ENCODE results near the gene MYPOP. TPM values are rescaled to one million over a fixed set of nuclear protein-coding genes. Genes with fewer than 3 reads are reported as not detected.

Gene MYPOP
- total and polyA plus RNA-seq, 2 of the 13 experiments (the other 11 are each of a cell fraction or from before 2014, with no cell fraction given) = 2.3 to 2.7 TPM

DNA sequence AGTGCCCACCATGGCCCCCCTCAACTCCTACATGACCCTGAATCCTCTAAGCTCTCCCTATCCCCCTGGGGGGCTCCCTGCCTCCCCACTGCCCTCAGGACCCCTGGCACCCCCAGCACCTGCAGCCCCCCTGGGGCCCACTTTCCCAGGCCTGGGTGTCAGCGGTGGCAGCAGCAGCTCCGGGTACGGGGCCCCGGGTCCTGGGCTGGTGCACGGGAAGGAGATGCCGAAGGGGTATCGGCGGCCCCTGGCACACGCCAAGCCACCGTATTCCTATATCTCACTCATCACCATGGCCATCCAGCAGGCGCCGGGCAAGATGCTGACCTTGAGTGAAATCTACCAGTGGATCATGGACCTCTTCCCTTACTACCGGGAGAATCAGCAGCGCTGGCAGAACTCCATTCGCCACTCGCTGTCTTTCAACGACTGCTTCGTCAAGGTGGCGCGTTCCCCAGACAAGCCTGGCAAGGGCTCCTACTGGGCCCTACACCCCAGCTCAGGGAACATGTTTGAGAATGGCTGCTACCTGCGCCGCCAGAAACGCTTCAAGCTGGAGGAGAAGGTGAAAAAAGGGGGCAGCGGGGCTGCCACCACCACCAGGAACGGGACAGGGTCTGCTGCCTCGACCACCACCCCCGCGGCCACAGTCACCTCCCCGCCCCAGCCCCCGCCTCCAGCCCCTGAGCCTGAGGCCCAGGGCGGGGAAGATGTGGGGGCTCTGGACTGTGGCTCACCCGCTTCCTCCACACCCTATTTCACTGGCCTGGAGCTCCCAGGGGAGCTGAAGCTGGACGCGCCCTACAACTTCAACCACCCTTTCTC lies 30.1 kb downstream of the MYPOP start (continued):
- TF ChIP-seq NFRKB (IDR thresholded peaks at IDR 0.05) = no peak
- no peak for TF ChIP-seq YY1 (IDR thresholded peaks at IDR 0.05; ENCODE audit: insufficient read depth, insufficient replicate concordance, low read depth, low read length)
- no peak for TF ChIP-seq ZNF333 (CRISPR knock-in tag; IDR thresholded peaks at IDR 0.05; ENCODE audit: borderline replicate concordance)
- TF ChIP-seq POLR2A (IDR thresholded peaks at IDR 0.05; ENCODE audit: insufficient read depth in 1 of 2, low read depth in 2 of 2, low read length in 2 of 2) = peak in 1 of 2 experiments; percentile 14; a peak in 1 of 4 replicates
- peak; percentile 44 for TF ChIP-seq AGO1 (IDR thresholded peaks at IDR 0.05; ENCODE audit: low read depth, low read length, poor library complexity, severe bottlenecking)
- TF ChIP-seq, protein P1, sequence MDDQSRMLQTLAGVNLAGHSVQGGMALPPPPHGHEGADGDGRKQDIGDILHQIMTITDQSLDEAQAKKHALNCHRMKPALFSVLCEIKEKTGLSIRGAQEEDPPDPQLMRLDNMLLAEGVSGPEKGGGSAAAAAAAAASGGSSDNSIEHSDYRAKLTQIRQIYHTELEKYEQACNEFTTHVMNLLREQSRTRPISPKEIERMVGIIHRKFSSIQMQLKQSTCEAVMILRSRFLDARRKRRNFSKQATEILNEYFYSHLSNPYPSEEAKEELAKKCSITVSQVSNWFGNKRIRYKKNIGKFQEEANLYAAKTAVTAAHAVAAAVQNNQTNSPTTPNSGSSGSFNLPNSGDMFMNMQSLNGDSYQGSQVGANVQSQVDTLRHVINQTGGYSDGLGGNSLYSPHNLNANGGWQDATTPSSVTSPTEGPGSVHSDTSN (CRISPR knock-in tag; IDR thresholded peaks at IDR 0.05; ENCODE audit: borderline replicate concordance) = no peak
- no peak for TF ChIP-seq ZNF558 (CRISPR knock-in tag; IDR thresholded peaks at IDR 0.05; ENCODE audit: borderline replicate concordance)
- no peak for TF ChIP-seq ZNF12 (CRISPR knock-in tag; IDR thresholded peaks at IDR 0.05)
- no peak for TF ChIP-seq ZFAT (CRISPR knock-in tag; conservative IDR thresholded peaks at IDR 0.05)
- no peak for TF ChIP-seq MZF1 (CRISPR knock-in tag; IDR thresholded peaks at IDR 0.05; ENCODE audit: borderline replicate concordance)
- TF ChIP-seq, protein P2, sequence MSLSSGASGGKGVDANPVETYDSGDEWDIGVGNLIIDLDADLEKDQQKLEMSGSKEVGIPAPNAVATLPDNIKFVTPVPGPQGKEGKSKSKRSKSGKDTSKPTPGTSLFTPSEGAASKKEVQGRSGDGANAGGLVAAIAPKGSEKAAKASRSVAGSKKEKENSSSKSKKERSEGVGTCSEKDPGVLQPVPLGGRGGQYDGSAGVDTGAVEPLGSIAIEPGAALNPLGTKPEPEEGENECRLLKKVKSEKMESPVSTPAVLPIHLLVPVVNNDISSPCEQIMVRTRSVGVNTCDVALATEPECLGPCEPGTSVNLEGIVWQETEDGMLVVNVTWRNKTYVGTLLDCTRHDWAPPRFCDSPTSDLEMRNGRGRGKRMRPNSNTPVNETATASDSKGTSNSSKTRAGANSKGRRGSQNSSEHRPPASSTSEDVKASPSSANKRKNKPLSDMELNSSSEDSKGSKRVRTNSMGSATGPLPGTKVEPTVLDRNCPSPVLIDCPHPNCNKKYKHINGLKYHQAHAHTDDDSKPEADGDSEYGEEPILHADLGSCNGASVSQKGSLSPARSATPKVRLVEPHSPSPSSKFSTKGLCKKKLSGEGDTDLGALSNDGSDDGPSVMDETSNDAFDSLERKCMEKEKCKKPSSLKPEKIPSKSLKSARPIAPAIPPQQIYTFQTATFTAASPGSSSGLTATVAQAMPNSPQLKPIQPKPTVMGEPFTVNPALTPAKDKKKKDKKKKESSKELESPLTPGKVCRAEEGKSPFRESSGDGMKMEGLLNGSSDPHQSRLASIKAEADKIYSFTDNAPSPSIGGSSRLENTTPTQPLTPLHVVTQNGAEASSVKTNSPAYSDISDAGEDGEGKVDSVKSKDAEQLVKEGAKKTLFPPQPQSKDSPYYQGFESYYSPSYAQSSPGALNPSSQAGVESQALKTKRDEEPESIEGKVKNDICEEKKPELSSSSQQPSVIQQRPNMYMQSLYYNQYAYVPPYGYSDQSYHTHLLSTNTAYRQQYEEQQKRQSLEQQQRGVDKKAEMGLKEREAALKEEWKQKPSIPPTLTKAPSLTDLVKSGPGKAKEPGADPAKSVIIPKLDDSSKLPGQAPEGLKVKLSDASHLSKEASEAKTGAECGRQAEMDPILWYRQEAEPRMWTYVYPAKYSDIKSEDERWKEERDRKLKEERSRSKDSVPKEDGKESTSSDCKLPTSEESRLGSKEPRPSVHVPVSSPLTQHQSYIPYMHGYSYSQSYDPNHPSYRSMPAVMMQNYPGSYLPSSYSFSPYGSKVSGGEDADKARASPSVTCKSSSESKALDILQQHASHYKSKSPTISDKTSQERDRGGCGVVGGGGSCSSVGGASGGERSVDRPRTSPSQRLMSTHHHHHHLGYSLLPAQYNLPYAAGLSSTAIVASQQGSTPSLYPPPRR (CRISPR knock-in tag; IDR thresholded peaks at IDR 0.05; ENCODE audit: borderline replicate concordance) = no peak
- no peak for TF ChIP-seq HNF4A (CRISPR knock-in tag; IDR thresholded peaks at IDR 0.05)
- no peak for TF ChIP-seq ZNF138 (CRISPR knock-in tag; IDR thresholded peaks at IDR 0.05; ENCODE audit: low read depth)
- no peak for TF ChIP-seq ZNF644 (CRISPR knock-in tag; IDR thresholded peaks at IDR 0.05; ENCODE audit: low read depth)
- TF ChIP-seq HCFC1 (IDR thresholded peaks at IDR 0.05; ENCODE audit: low read depth, low read length) = no peak
- no peak for TF ChIP-seq GATAD1 (CRISPR knock-in tag; IDR thresholded peaks at IDR 0.05)
- TF ChIP-seq, protein P3, sequence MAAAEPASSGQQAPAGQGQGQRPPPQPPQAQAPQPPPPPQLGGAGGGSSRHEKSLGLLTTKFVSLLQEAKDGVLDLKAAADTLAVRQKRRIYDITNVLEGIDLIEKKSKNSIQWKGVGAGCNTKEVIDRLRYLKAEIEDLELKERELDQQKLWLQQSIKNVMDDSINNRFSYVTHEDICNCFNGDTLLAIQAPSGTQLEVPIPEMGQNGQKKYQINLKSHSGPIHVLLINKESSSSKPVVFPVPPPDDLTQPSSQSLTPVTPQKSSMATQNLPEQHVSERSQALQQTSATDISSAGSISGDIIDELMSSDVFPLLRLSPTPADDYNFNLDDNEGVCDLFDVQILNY (CRISPR knock-in tag; conservative IDR thresholded peaks at IDR 0.05) = no peak
- TF ChIP-seq PHF21A (CRISPR knock-in tag; IDR thresholded peaks at IDR 0.05) = no peak
- TF ChIP-seq TEAD3 (CRISPR knock-in tag; optimal IDR thresholded peaks at IDR 0.05; ENCODE audit: borderline replicate concordance) = no peak
- TF ChIP-seq ZNF282 (IDR thresholded peaks at IDR 0.05; ENCODE audit: partially characterized antibody) = no peak
- no peak for TF ChIP-seq RARA (CRISPR knock-in tag; IDR thresholded peaks at IDR 0.05)
- TF ChIP-seq MIXL1 (CRISPR knock-in tag; IDR thresholded peaks at IDR 0.05) = no peak
- TF ChIP-seq, protein P4, sequence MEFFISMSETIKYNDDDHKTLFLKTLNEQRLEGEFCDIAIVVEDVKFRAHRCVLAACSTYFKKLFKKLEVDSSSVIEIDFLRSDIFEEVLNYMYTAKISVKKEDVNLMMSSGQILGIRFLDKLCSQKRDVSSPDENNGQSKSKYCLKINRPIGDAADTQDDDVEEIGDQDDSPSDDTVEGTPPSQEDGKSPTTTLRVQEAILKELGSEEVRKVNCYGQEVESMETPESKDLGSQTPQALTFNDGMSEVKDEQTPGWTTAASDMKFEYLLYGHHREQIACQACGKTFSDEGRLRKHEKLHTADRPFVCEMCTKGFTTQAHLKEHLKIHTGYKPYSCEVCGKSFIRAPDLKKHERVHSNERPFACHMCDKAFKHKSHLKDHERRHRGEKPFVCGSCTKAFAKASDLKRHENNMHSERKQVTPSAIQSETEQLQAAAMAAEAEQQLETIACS (CRISPR knock-in tag; IDR thresholded peaks at IDR 0.05) = no peak
- no peak for TF ChIP-seq ZBTB20 (CRISPR knock-in tag; IDR thresholded peaks at IDR 0.05; ENCODE audit: borderline replicate concordance, low read depth)
